ENCODE data around the gene DGKE.
A peak's percentile ranks its signal among the peaks of the same experiment; 100 is the strongest.

DGKE gene

DNA sequence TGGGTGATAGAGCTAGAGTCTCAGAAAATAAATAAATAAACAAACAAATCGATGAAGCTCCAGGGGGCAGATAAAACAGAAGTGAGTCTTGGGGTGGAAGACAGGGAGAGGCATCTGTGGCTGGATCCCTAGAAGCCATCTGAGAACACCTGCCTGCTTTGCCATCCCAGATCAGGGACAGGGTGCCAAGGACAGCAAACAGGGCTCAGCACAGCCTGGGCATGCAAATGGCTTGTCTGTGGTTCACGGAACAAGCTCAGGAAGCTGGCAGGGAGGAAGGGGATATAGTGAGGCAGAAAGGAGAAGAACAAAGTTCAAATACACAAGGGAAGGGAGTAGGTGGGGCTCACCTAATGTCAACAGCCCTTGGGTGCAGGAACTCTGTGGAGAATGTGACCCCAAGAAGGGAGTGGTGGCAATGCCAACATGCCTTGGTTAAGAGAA, 52.4 kb downstream of the DGKE start:
- no peaks in the 10 kb centered on the region for H3K79me1 ChIP-seq (ENCODE audit: low read depth, low read length)

DNA sequence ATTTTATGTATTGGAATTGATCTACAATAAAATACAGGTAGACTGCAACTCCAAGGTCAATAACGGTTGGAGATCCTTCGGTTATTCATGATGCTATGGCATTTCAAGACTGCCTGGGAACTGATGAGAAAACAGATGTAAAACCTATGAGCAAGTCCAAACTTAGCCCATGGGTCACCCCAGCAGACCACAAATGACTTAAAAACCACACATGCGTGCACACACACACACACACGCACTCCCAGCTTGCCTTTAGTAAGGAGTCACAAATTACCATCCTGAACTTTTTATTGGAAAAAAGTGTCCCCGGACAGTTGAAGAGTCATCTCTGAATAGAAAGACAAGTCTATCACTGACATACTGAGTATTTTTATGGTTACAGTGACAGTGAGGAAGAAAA, 53.2 kb downstream of the DGKE start:
- no CpG with 5 or more reads among the region's 5 CpGs for WGBS, 2 donors (ENCODE audit: extremely low coverage in 2 of 2, insufficient read length in 2 of 2, insufficient replicate concordance in 1 of 2)
- Histone ChIP-seq H3K36me3 (replicated peaks in 1 of 2; ENCODE audit: control insufficient read depth in 2 of 2, insufficient read depth in 2 of 2, low read length in 2 of 2) (peaks cover 3 to 11% of the 10 kb centered on the region in 2 donors), H3K9me3 (replicated peaks in 1 of 2; ENCODE audit: control insufficient read depth in 2 of 2, insufficient read depth in 1 of 2, low read depth in 1 of 2, low read length in 2 of 2) (peaks cover 8 to 13% of the 10 kb centered on the region in 2 donors), H2BK15ac (ENCODE audit: low read length) (no peak overlapping the region), H2AFZ (ENCODE audit: low read length) (no peak overlapping the region), H3K27me3 (ENCODE audit: control insufficient read depth in 3 of 3, insufficient read depth in 3 of 3, low read depth in 1 of 3, low read length in 3 of 3) (no peaks in the 10 kb centered on the region), H3K4me1 (ENCODE audit: control insufficient read depth in 2 of 2, insufficient read depth in 1 of 2, low read depth in 1 of 2, low read length in 2 of 2) (no peaks in the 10 kb centered on the region), H3K18ac (ENCODE audit: low read length) (no peak overlapping the region), H2BK12ac (ENCODE audit: low read length) (no peak overlapping the region), H2AK5ac (ENCODE audit: low read depth, low read length) (no peak overlapping the region), H3K79me1 (ENCODE audit: low read depth, low read length) (no peaks in the 10 kb centered on the region), H2BK5ac (ENCODE audit: low read length) (no peak overlapping the region), H3K23ac (ENCODE audit: low read depth, low read length, poor library complexity) (no peak overlapping the region), H2BK120ac (ENCODE audit: low read depth, low read length) (no peak overlapping the region), H3K9ac (ENCODE audit: low read depth, low read length, poor library complexity) (no peak overlapping the region), H4K91ac (ENCODE audit: low read depth, low read length, poor library complexity) (no peak overlapping the region), H3K4me3 (ENCODE audit: low read length in 2 of 2) (no peak overlapping the region), H3K4ac (ENCODE audit: low read length) (no peak overlapping the region), H3K4me2 (ENCODE audit: insufficient read depth, low read length, poor library complexity, severe bottlenecking) (no peak overlapping the region), H3K27ac (replicated peaks; ENCODE audit: low read length) (no peak overlapping the region), H3K14ac (ENCODE audit: low read length) (no peak overlapping the region), H4K8ac (ENCODE audit: low read depth, low read length) (no peak overlapping the region)
- DNase-seq (ENCODE audit: low spot score) = no peak

More for the DNA sequence above, 52.4 kb downstream of the DGKE start:
- H2BK120ac ChIP-seq (ENCODE audit: low read depth, low read length) = no peak overlapping the region
- H3K27ac ChIP-seq (replicated peaks; ENCODE audit: low read length) = no peak overlapping the region
- DNase-seq (ENCODE audit: low spot score) = no peak
- no peak overlapping the region for H3K4ac ChIP-seq (ENCODE audit: low read length)
- no peak overlapping the region for H2AK5ac ChIP-seq (ENCODE audit: low read depth, low read length)
- H3K27me3 ChIP-seq (ENCODE audit: control insufficient read depth in 3 of 3, insufficient read depth in 3 of 3, low read depth in 1 of 3, low read length in 3 of 3) = no peaks in the 10 kb centered on the region
- H3K4me1 ChIP-seq (ENCODE audit: control insufficient read depth in 2 of 2, insufficient read depth in 1 of 2, low read depth in 1 of 2, low read length in 2 of 2) = no peaks in the 10 kb centered on the region
- no peak overlapping the region for H4K91ac ChIP-seq (ENCODE audit: low read depth, low read length, poor library complexity)
- H3K14ac ChIP-seq (ENCODE audit: low read length) = no peak overlapping the region
- H3K36me3 ChIP-seq (replicated peaks in 1 of 2; ENCODE audit: control insufficient read depth in 2 of 2, insufficient read depth in 2 of 2, low read length in 2 of 2) = peaks cover 3 to 4% of the 10 kb centered on the region in 2 donors
- H4K8ac ChIP-seq (ENCODE audit: low read depth, low read length) = no peak overlapping the region
- H3K9ac ChIP-seq (ENCODE audit: low read depth, low read length, poor library complexity) = no peak overlapping the region
- WGBS, 2 donors (ENCODE audit: extremely low coverage in 2 of 2, insufficient read length in 2 of 2, insufficient replicate concordance in 1 of 2) = no CpG with 5 or more reads among the region's 2 CpGs
- no peak overlapping the region for H2BK5ac ChIP-seq (ENCODE audit: low read length)
- H3K9me3 ChIP-seq (replicated peaks in 1 of 2; ENCODE audit: control insufficient read depth in 2 of 2, insufficient read depth in 1 of 2, low read depth in 1 of 2, low read length in 2 of 2) = peaks cover 8 to 13% of the 10 kb centered on the region in 2 donors
- no peak overlapping the region for H2AFZ ChIP-seq (ENCODE audit: low read length)
- H3K4me2 ChIP-seq (ENCODE audit: insufficient read depth, low read length, poor library complexity, severe bottlenecking) = no peak overlapping the region
- H3K23ac ChIP-seq (ENCODE audit: low read depth, low read length, poor library complexity) = no peak overlapping the region
- no peak overlapping the region for H2BK15ac ChIP-seq (ENCODE audit: low read length)
- no peak overlapping the region for H2BK12ac ChIP-seq (ENCODE audit: low read length)
- H3K18ac ChIP-seq (ENCODE audit: low read length) = no peak overlapping the region
- H3K4me3 ChIP-seq (ENCODE audit: low read length in 2 of 2) = no peak overlapping the region

DNA sequence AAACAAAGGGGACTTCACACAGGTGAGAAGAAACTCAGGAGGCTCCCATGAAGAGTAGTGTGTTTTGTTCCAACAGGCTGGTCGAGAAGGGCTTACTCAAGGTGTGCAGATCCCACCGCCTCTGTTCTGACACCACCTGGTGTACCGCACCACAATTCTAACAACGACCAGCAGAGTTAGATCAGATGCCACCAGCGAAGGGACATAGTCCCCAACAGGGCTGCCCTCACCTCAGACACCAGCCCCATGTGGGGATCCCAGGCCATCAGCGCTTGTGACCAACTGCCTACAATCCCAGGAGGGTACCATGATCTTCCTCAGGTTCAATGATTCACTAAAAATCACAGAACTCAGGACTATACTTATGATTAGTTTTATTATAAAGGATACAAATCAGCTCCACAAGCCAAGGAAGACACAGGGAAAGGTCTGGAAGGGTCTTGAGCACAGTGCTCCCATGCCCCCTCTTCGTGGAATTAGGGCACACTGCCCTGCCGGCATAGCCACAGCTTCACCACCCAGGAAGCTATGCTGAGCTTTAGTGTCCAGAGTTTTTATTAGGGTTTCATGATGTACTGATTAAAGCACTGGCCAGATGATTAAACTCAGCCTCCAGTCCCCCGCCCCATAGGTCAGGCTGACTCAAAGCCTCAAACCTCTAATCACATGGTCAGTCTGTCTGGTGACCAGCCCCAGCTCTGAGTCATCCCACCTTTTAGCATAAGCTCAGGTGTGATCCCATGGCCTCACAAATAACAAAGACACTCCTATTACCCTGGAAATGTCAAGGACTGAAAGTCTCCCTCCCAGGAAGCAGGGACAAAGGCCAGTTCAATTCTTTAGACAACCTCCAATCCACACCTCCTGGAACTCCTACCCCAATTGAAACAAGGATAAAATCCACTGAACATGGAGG, 53.9 kb downstream of the DGKE start:
- Histone ChIP-seq H2BK12ac (ENCODE audit: low read length) (no peak overlapping the region), H3K27me3 (ENCODE audit: control insufficient read depth in 3 of 3, insufficient read depth in 3 of 3, low read depth in 1 of 3, low read length in 3 of 3) (no peaks in the 10 kb centered on the region), H3K9me3 (replicated peaks in 1 of 2; ENCODE audit: control insufficient read depth in 2 of 2, insufficient read depth in 1 of 2, low read depth in 1 of 2, low read length in 2 of 2) (peaks cover 8 to 13% of the 10 kb centered on the region in 2 donors), H3K4me2 (ENCODE audit: insufficient read depth, low read length, poor library complexity, severe bottlenecking) (no peak overlapping the region), H3K18ac (ENCODE audit: low read length) (no peak overlapping the region), H2BK5ac (ENCODE audit: low read length) (no peak overlapping the region), H3K9ac (ENCODE audit: low read depth, low read length, poor library complexity) (no peak overlapping the region), H2AK5ac (ENCODE audit: low read depth, low read length) (no peak overlapping the region), H2BK15ac (ENCODE audit: low read length) (no peak overlapping the region), H3K23ac (ENCODE audit: low read depth, low read length, poor library complexity) (no peak overlapping the region), H4K91ac (ENCODE audit: low read depth, low read length, poor library complexity) (no peak overlapping the region), H3K36me3 (replicated peaks in 1 of 2; ENCODE audit: control insufficient read depth in 2 of 2, insufficient read depth in 2 of 2, low read length in 2 of 2) (peaks cover 3 to 19% of the 10 kb centered on the region in 2 donors), H3K4ac (ENCODE audit: low read length) (no peak overlapping the region), H3K4me3 (ENCODE audit: low read length in 2 of 2) (peak overlapping the region in 1 of 2 donors; percentile 52), H2AFZ (ENCODE audit: low read length) (no peak overlapping the region), H3K14ac (ENCODE audit: low read length) (no peak overlapping the region), H3K4me1 (ENCODE audit: control insufficient read depth in 2 of 2, insufficient read depth in 1 of 2, low read depth in 1 of 2, low read length in 2 of 2) (no peaks in the 10 kb centered on the region), H3K27ac (replicated peaks; ENCODE audit: low read length) (no peak overlapping the region), H4K8ac (ENCODE audit: low read depth, low read length) (no peak overlapping the region), H3K79me1 (ENCODE audit: low read depth, low read length) (no peaks in the 10 kb centered on the region), H2BK120ac (ENCODE audit: low read depth, low read length) (no peak overlapping the region)
- no CpG with 5 or more reads among the region's 9 CpGs for WGBS, 2 donors (ENCODE audit: extremely low coverage in 2 of 2, insufficient read length in 2 of 2, insufficient replicate concordance in 1 of 2)
- DNase-seq (ENCODE audit: low spot score) = no peak

DNA sequence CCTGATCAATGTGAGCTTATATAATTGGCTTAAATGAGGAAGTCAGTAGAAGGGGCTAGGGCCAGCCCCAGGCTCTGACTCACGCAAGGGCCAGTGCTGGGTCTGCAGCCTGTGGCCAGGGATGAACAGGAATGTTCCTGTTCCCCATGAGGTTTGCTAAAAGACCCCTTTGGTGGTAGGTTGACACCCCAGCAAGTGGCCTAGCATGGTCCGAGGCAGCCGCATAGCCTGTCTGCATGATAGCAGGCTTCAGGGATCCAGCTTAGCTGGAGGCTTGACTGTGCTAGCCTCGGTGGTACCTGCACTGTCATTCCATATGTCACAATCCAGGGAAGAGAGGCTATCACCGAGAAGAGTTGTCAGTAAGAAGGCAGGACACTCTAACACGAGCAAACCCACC, 56.4 kb downstream of the DGKE start:
- H3K23ac ChIP-seq (ENCODE audit: low read depth, low read length, poor library complexity) = no peak overlapping the region
- no peak overlapping the region for H4K8ac ChIP-seq (ENCODE audit: low read depth, low read length)
- no peak overlapping the region for H3K4me3 ChIP-seq (ENCODE audit: low read length in 2 of 2)
- no peak overlapping the region for H2BK5ac ChIP-seq (ENCODE audit: low read length)
- H2AFZ ChIP-seq (ENCODE audit: low read length) = no peak overlapping the region
- H2BK12ac ChIP-seq (ENCODE audit: low read length) = no peak overlapping the region
- WGBS, 2 donors (ENCODE audit: extremely low coverage in 2 of 2, insufficient read length in 2 of 2, insufficient replicate concordance in 1 of 2) = no CpG with 5 or more reads among the region's 6 CpGs
- H3K4me1 ChIP-seq (ENCODE audit: control insufficient read depth in 2 of 2, insufficient read depth in 1 of 2, low read depth in 1 of 2, low read length in 2 of 2) = peaks cover 0 to 2% of the 10 kb centered on the region in 2 donors
- H3K4me2 ChIP-seq (ENCODE audit: insufficient read depth, low read length, poor library complexity, severe bottlenecking) = no peak overlapping the region
- H3K27ac ChIP-seq (replicated peaks; ENCODE audit: low read length) = no peak overlapping the region
- H3K36me3 ChIP-seq (replicated peaks in 1 of 2; ENCODE audit: control insufficient read depth in 2 of 2, insufficient read depth in 2 of 2, low read length in 2 of 2) = peaks cover 3 to 28% of the 10 kb centered on the region in 2 donors
- no peak overlapping the region for H3K4ac ChIP-seq (ENCODE audit: low read length)
- no peak overlapping the region for H2BK15ac ChIP-seq (ENCODE audit: low read length)
- no peaks in the 10 kb centered on the region for H3K79me1 ChIP-seq (ENCODE audit: low read depth, low read length)
- H3K9ac ChIP-seq (ENCODE audit: low read depth, low read length, poor library complexity) = no peak overlapping the region
- H3K27me3 ChIP-seq (ENCODE audit: control insufficient read depth in 3 of 3, insufficient read depth in 3 of 3, low read depth in 1 of 3, low read length in 3 of 3) = no peaks in the 10 kb centered on the region
- H3K9me3 ChIP-seq (replicated peaks in 1 of 2; ENCODE audit: control insufficient read depth in 2 of 2, insufficient read depth in 1 of 2, low read depth in 1 of 2, low read length in 2 of 2) = peaks cover 8 to 13% of the 10 kb centered on the region in 2 donors
- H2BK120ac ChIP-seq (ENCODE audit: low read depth, low read length) = no peak overlapping the region
- no peak overlapping the region for H4K91ac ChIP-seq (ENCODE audit: low read depth, low read length, poor library complexity)
- H3K18ac ChIP-seq (ENCODE audit: low read length) = no peak overlapping the region
- no peak for DNase-seq (ENCODE audit: low spot score)
- H3K14ac ChIP-seq (ENCODE audit: low read length) = peak overlapping the region; percentile 4
- H2AK5ac ChIP-seq (ENCODE audit: low read depth, low read length) = no peak overlapping the region

All from neuronal stem cell (in vitro differentiated cells).